HepG2 (cell line): ENCODE results near the gene WSCD1. TPM values are rescaled to one million over a fixed set of nuclear protein-coding genes. Genes with fewer than 3 reads are reported as not detected.

ENCODE experiments used
- ATAC-seq: fragments of 200-7000 bp; cut with Tn5 transposase; 3 replicates; pipeline ENCODE4 v1.9.1; 2020; ENCODE audit warnings: mild to moderate bottlenecking, moderate library complexity
- BruUV-seq: library from RNA; stranded (reverse); fragments of 400-500 nt; replicated peaks from 2 replicates; lab custom pipeline; 2021; lab: Mats Ljungman, UMichigan
- CTCF ChIA-PET: fragments of 300-600 bp; formaldehyde crosslinking; extraction: SDS; loops from one replicate; lab custom pipeline; 2021; ENCODE audit warnings: low total read pairs, inconsistent platforms, low intra/inter-chr PET ratio; lab: Yijun Ruan, JAX
- POLR2A ChIA-PET: fragments of 350-600 bp; sonication (Branson Sonifier 250); formaldehyde crosslinking; loops from one replicate; lab custom pipeline; 2020; ENCODE audit warnings: antibody characterized with exemption, inconsistent platforms; lab: Yijun Ruan, JAX
- DNase-seq: peaks from one replicate; pipeline ENCODE4 v3.0.0-alpha.2; 2015; ENCODE audit warnings: low spot score
- FAIRE-seq: peaks from 3 replicates; lab custom pipeline; 2011; peaks lifted over from hg19 to GRCh38; lab: Jason Lieb, UNC
- H2AFZ ChIP-seq: one replicate; pipeline ENCODE4 v1.6.1; 2011; ENCODE audit warnings: low read length, inconsistent platforms
- H3K27ac ChIP-seq: fragments of 300-600 bp; 3 replicates; pipeline ENCODE4 v1.8.0; 2011; ENCODE audit warnings: mixed run types, mild to moderate bottlenecking, mixed read lengths, low read length, inconsistent platforms; ENCODE audit not compliant: insufficient read depth; ENCODE audit errors: extremely low read length
- H3K27me3 ChIP-seq, 2 experiments: fragments of 200-600 bp in 1 of 2; 2 replicates in 1 of 2; 3 replicates in 1 of 2; pipeline versions ENCODE4 v1.6.0 to v1.8.0; 2011; ENCODE audit warnings: low read length in 2 of 2, mild to moderate bottlenecking in 2 of 2, moderate library complexity in 2 of 2, inconsistent platforms in 1 of 2; ENCODE audit not compliant: insufficient read depth in 2 of 2, control insufficient read depth in 1 of 2
- H3K36me3 ChIP-seq, 2 experiments: fragments of 200-600 bp in 1 of 2; replicated peaks in 1 of 2; 2 replicates in 1 of 2; 3 replicates in 1 of 2; pipeline versions ENCODE4 v1.5.1 to v1.8.0; 2011; ENCODE audit warnings: low read length in 2 of 2, inconsistent platforms in 1 of 2; ENCODE audit not compliant: insufficient read depth in 2 of 2, control insufficient read depth in 1 of 2
- H3K4me1 ChIP-seq: 2 replicates; pipeline ENCODE4 v1.5.1; 2012; ENCODE audit warnings: low read length, inconsistent platforms; ENCODE audit not compliant: insufficient read depth
- H3K4me2 ChIP-seq: 2 replicates; pipeline ENCODE4 v1.6.0; 2011; ENCODE audit warnings: low read depth, low read length, inconsistent platforms
- H3K4me3 ChIP-seq, 3 experiments: fragments of 200-600 bp in 1 of 3; sonication (generic), shearing (Covaris generic) in 1 of 3; replicated peaks in 1 of 3; 2 replicates each; pipeline ENCODE4 v1.5.1; 2011 to 2016; ENCODE audit warnings: low read length in 3 of 3, inconsistent platforms in 2 of 3, low read depth in 2 of 3, mild to moderate bottlenecking in 2 of 3, control low read depth in 1 of 3, mixed read lengths in 1 of 3; ENCODE audit not compliant: insufficient read depth in 1 of 3
- H3K79me2 ChIP-seq: one replicate; pipeline ENCODE4 v1.6.1; 2011; ENCODE audit warnings: low read length, inconsistent platforms; ENCODE audit not compliant: insufficient read depth
- H3K9ac ChIP-seq: 2 replicates; pipeline ENCODE4 v1.6.0; 2011; ENCODE audit warnings: mild to moderate bottlenecking, low read depth, low read length, inconsistent platforms; ENCODE audit not compliant: insufficient read depth
- H3K9me3 ChIP-seq: 2 replicates; pipeline ENCODE4 v1.5.1; 2012; ENCODE audit warnings: mild to moderate bottlenecking, low read length
- H4K20me1 ChIP-seq: 2 replicates; pipeline ENCODE4 v1.6.0; 2011; ENCODE audit warnings: inconsistent platforms, mild to moderate bottlenecking, low read length, moderate library complexity; ENCODE audit not compliant: insufficient read depth
- ELF3 ChIP-seq: IDR thresholded peaks from 2 replicates; pipeline ENCODE4 v1.6.1; 2016; ENCODE audit warnings: missing genetic modification reagents, missing compliant biosample characterization
- FOXA3 ChIP-seq: IDR thresholded peaks from 2 replicates; pipeline ENCODE4 v1.6.1; 2016; ENCODE audit warnings: missing genetic modification reagents, missing compliant biosample characterization
- MED13 ChIP-seq: sonication (generic); formaldehyde crosslinking; IDR thresholded peaks from 2 replicates; pipeline ENCODE4 v1.5.0; 2020; ENCODE audit warnings: missing genetic modification reagents
- TMF1 ChIP-seq: sonication (generic); formaldehyde crosslinking; IDR thresholded peaks from 2 replicates; pipeline ENCODE4 v1.8.1; 2022; ENCODE audit warnings: low read depth, missing genetic modification reagents
- ZFP90 ChIP-seq: sonication (generic); formaldehyde crosslinking; IDR thresholded peaks from 2 replicates; pipeline ENCODE4 v1.8.0; 2022; ENCODE audit warnings: missing genetic modification reagents, mild to moderate bottlenecking, inconsistent platforms, borderline replicate concordance
- ZNF607 ChIP-seq: sonication (generic); formaldehyde crosslinking; IDR thresholded peaks from 2 replicates; pipeline ENCODE4 v1.5.1; 2020; ENCODE audit warnings: missing genetic modification reagents, mild to moderate bottlenecking, borderline replicate concordance
- WGBS: methylation state at CpG from one replicate; pipeline ENCODE4 v1.1.6; 2017; ENCODE audit warnings: low lambda C conversion rate; 5-methylcytosine and 5-hydroxymethylcytosine counted together
- in situ Hi-C: cut with HindIII; loops from 2 replicates; pipeline ENCODE4 v1.10.0; 2017; ENCODE audit warnings: low pct_unique_long_range_greater_than_20kb; ENCODE audit not compliant: extremely low pct_ligation_motif_present
- intact Hi-C: fragments of 100-400 bp; cut with micrococcal nuclease; formaldehyde crosslinking; loops from one replicate; pipeline ENCODE4 v1.10.0; 2022; ENCODE audit not compliant: unreplicated experiment
- polyA plus RNA-seq, 8 experiments: library from polyadenylated mRNA; depleted of rRNA in 3 of 8; stranded (reverse) in 7 of 8; unstranded in 1 of 8; fragments of >200 nt; fragmentation: Illumina TruSeq in 4 of 8; extraction: Trizol in 4 of 8; gene quantifications; 2 replicates each; pipeline versions ENCODE4 v1.2.1 to v1.2.3, GENCODE V29; 2011 to 2016; ENCODE audit warnings: low read depth in 4 of 8, missing spikeins in 1 of 8, mixed read lengths in 1 of 8; ENCODE audit not compliant: insufficient read depth in 1 of 8
- total RNA-seq, 5 experiments: library from RNA; depleted of rRNA; stranded (reverse); fragments of >200 nt; fragmentation: Illumina TruSeq; extraction: Trizol; gene quantifications; 2 replicates each; pipeline ENCODE4 v1.2.3, GENCODE V29; 2016; ENCODE audit warnings: low read depth in 1 of 5
- TF ChIP-seq, protein P1 (sequence below): sonication (generic); formaldehyde crosslinking; IDR thresholded peaks from 2 replicates; pipeline ENCODE4 v1.5.0; 2020; ENCODE audit warnings: mild to moderate bottlenecking, missing genetic modification reagents, borderline replicate concordance
- TF ChIP-seq, protein P2 (sequence below): sonication (generic); formaldehyde crosslinking; IDR thresholded peaks from 2 replicates; pipeline ENCODE4 v1.4.0; 2020; ENCODE audit warnings: mild to moderate bottlenecking, missing genetic modification reagents
- TF ChIP-seq, protein P3 (sequence below): sonication (generic); formaldehyde crosslinking; conservative IDR thresholded peaks from 2 replicates; pipeline ENCODE4 v1.4.0; 2020; ENCODE audit warnings: missing genetic modification reagents

The WSCD1 gene
- total and polyA plus RNA-seq, 2 of the 13 experiments (the other 11 are each of a cell fraction or from before 2014, with no cell fraction given) = 0.24 to 2.7 TPM

GRCh38 chr17:6072157-6072556, 2.0 kb downstream of the WSCD1 start:
- intact Hi-C loops = no loop called here
- CTCF ChIA-PET = no interaction called here
- TF ChIP-seq ZFP90 (no peak), MED13 (CRISPR knock-in tag) (no peak), TMF1 (CRISPR knock-in tag) (no peak), ELF3 (CRISPR knock-in tag) (no peak), FOXA3 (no peak), ZNF607 (no peak)
- TF ChIP-seq, protein P1, sequence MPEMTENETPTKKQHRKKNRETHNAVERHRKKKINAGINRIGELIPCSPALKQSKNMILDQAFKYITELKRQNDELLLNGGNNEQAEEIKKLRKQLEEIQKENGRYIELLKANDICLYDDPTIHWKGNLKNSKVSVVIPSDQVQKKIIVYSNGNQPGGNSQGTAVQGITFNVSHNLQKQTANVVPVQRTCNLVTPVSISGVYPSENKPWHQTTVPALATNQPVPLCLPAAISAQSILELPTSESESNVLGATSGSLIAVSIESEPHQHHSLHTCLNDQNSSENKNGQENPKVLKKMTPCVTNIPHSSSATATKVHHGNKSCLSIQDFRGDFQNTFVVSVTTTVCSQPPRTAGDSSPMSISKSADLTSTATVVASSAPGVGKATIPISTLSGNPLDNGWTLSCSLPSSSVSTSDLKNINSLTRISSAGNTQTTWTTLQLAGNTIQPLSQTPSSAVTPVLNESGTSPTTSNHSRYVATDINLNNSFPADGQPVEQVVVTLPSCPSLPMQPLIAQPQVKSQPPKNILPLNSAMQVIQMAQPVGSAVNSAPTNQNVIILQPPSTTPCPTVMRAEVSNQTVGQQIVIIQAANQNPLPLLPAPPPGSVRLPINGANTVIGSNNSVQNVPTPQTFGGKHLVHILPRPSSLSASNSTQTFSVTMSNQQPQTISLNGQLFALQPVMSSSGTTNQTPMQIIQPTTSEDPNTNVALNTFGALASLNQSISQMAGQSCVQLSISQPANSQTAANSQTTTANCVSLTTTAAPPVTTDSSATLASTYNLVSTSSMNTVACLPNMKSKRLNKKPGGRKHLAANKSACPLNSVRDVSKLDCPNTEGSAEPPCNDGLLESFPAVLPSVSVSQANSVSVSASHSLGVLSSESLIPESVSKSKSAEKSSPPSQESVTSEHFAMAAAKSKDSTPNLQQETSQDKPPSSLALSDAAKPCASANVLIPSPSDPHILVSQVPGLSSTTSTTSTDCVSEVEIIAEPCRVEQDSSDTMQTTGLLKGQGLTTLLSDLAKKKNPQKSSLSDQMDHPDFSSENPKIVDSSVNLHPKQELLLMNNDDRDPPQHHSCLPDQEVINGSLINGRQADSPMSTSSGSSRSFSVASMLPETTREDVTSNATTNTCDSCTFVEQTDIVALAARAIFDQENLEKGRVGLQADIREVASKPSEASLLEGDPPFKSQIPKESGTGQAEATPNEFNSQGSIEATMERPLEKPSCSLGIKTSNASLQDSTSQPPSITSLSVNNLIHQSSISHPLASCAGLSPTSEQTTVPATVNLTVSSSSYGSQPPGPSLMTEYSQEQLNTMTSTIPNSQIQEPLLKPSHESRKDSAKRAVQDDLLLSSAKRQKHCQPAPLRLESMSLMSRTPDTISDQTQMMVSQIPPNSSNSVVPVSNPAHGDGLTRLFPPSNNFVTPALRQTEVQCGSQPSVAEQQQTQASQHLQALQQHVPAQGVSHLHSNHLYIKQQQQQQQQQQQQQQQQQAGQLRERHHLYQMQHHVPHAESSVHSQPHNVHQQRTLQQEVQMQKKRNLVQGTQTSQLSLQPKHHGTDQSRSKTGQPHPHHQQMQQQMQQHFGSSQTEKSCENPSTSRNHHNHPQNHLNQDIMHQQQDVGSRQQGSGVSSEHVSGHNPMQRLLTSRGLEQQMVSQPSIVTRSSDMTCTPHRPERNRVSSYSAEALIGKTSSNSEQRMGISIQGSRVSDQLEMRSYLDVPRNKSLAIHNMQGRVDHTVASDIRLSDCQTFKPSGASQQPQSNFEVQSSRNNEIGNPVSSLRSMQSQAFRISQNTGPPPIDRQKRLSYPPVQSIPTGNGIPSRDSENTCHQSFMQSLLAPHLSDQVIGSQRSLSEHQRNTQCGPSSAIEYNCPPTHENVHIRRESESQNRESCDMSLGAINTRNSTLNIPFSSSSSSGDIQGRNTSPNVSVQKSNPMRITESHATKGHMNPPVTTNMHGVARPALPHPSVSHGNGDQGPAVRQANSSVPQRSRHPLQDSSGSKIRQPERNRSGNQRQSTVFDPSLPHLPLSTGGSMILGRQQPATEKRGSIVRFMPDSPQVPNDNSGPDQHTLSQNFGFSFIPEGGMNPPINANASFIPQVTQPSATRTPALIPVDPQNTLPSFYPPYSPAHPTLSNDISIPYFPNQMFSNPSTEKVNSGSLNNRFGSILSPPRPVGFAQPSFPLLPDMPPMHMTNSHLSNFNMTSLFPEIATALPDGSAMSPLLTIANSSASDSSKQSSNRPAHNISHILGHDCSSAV (CRISPR knock-in tag) = no peak
- TF ChIP-seq, protein P2, sequence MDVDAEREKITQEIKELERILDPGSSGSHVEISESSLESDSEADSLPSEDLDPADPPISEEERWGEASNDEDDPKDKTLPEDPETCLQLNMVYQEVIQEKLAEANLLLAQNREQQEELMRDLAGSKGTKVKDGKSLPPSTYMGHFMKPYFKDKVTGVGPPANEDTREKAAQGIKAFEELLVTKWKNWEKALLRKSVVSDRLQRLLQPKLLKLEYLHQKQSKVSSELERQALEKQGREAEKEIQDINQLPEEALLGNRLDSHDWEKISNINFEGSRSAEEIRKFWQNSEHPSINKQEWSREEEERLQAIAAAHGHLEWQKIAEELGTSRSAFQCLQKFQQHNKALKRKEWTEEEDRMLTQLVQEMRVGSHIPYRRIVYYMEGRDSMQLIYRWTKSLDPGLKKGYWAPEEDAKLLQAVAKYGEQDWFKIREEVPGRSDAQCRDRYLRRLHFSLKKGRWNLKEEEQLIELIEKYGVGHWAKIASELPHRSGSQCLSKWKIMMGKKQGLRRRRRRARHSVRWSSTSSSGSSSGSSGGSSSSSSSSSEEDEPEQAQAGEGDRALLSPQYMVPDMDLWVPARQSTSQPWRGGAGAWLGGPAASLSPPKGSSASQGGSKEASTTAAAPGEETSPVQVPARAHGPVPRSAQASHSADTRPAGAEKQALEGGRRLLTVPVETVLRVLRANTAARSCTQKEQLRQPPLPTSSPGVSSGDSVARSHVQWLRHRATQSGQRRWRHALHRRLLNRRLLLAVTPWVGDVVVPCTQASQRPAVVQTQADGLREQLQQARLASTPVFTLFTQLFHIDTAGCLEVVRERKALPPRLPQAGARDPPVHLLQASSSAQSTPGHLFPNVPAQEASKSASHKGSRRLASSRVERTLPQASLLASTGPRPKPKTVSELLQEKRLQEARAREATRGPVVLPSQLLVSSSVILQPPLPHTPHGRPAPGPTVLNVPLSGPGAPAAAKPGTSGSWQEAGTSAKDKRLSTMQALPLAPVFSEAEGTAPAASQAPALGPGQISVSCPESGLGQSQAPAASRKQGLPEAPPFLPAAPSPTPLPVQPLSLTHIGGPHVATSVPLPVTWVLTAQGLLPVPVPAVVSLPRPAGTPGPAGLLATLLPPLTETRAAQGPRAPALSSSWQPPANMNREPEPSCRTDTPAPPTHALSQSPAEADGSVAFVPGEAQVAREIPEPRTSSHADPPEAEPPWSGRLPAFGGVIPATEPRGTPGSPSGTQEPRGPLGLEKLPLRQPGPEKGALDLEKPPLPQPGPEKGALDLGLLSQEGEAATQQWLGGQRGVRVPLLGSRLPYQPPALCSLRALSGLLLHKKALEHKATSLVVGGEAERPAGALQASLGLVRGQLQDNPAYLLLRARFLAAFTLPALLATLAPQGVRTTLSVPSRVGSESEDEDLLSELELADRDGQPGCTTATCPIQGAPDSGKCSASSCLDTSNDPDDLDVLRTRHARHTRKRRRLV (CRISPR knock-in tag) = no peak
- TF ChIP-seq, protein P3, sequence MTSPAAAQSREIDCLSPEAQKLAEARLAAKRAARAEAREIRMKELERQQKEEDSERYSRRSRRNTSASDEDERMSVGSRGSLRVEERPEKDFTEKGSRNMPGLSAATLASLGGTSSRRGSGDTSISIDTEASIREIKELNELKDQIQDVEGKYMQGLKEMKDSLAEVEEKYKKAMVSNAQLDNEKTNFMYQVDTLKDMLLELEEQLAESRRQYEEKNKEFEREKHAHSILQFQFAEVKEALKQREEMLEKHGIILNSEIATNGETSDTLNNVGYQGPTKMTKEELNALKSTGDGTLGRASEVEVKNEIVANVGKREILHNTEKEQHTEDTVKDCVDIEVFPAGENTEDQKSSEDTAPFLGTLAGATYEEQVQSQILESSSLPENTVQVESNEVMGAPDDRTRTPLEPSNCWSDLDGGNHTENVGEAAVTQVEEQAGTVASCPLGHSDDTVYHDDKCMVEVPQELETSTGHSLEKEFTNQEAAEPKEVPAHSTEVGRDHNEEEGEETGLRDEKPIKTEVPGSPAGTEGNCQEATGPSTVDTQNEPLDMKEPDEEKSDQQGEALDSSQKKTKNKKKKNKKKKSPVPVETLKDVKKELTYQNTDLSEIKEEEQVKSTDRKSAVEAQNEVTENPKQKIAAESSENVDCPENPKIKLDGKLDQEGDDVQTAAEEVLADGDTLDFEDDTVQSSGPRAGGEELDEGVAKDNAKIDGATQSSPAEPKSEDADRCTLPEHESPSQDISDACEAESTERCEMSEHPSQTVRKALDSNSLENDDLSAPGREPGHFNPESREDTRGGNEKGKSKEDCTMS (CRISPR knock-in tag) = no peak

More at GRCh38 chr17:6072157-6072556, 2.0 kb downstream of the WSCD1 start:
- H3K4me2 ChIP-seq = no peak overlapping the region
- no peak overlapping the region for H2AFZ ChIP-seq
- no TSS peak for BruUV-seq
- H3K4me1 ChIP-seq = peaks cover 15% of the 10 kb centered on the region
- POLR2A ChIA-PET = no interaction called here
- H3K4me3 ChIP-seq = no peak overlapping the region
- H3K36me3 ChIP-seq = no peaks in the 10 kb centered on the region
- FAIRE-seq (no peak), DNase-seq (no peak), ATAC-seq (no peak)
- H4K20me1 ChIP-seq = no peaks in the 10 kb centered on the region
- no peaks in the 10 kb centered on the region for H3K9me3 ChIP-seq
- H3K79me2 ChIP-seq = no peaks in the 10 kb centered on the region
- in situ Hi-C loops = no loop called here
- WGBS = 40% methylated on average over 1 of the region's 3 CpGs
- no peak overlapping the region for H3K27ac ChIP-seq
- peaks cover 10 to 46% of the 10 kb centered on the region in 2 experiments for H3K27me3 ChIP-seq
- H3K9ac ChIP-seq = no peak overlapping the region
